Epithelial cell of proximal tubule (primary cell): Measurements from ENCODE around the gene TP53BP1. TPM values are rescaled to one million over a fixed set of nuclear protein-coding genes. Genes with fewer than 3 reads are reported as not detected.
A peak's percentile ranks its signal among the peaks of the same experiment; 100 is the strongest.
"Not testable (repeated sequence)": the region's sequence is repeated elsewhere in the genome, so short reads cannot be mapped to it uniquely, and the experiment has no call there.

ENCODE experiments used
- DNase-seq: peaks from one replicate; pipeline ENCODE4 v3.0.0-alpha.2; 2011; ENCODE audit warnings: low read depth
- H3K4me3 ChIP-seq: 2 replicates; pipeline ENCODE4 v1.5.1; 2011; ENCODE audit warnings: low read depth, mild to moderate bottlenecking, low read length
- total RNA-seq: library from RNA; depleted of rRNA; stranded (reverse); fragments of >200 nt; gene quantifications from 2 replicates; pipeline ENCODE4 v1.2.3, GENCODE V29; 2015
- TF ChIP-seq, protein P1 (sequence below): conservative IDR thresholded peaks from 2 replicates; pipeline ENCODE4 v1.5.1; 2012; ENCODE audit warnings: low read depth, mild to moderate bottlenecking, low read length

The TP53BP1 gene, protein sequence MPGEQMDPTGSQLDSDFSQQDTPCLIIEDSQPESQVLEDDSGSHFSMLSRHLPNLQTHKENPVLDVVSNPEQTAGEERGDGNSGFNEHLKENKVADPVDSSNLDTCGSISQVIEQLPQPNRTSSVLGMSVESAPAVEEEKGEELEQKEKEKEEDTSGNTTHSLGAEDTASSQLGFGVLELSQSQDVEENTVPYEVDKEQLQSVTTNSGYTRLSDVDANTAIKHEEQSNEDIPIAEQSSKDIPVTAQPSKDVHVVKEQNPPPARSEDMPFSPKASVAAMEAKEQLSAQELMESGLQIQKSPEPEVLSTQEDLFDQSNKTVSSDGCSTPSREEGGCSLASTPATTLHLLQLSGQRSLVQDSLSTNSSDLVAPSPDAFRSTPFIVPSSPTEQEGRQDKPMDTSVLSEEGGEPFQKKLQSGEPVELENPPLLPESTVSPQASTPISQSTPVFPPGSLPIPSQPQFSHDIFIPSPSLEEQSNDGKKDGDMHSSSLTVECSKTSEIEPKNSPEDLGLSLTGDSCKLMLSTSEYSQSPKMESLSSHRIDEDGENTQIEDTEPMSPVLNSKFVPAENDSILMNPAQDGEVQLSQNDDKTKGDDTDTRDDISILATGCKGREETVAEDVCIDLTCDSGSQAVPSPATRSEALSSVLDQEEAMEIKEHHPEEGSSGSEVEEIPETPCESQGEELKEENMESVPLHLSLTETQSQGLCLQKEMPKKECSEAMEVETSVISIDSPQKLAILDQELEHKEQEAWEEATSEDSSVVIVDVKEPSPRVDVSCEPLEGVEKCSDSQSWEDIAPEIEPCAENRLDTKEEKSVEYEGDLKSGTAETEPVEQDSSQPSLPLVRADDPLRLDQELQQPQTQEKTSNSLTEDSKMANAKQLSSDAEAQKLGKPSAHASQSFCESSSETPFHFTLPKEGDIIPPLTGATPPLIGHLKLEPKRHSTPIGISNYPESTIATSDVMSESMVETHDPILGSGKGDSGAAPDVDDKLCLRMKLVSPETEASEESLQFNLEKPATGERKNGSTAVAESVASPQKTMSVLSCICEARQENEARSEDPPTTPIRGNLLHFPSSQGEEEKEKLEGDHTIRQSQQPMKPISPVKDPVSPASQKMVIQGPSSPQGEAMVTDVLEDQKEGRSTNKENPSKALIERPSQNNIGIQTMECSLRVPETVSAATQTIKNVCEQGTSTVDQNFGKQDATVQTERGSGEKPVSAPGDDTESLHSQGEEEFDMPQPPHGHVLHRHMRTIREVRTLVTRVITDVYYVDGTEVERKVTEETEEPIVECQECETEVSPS (N-terminal part only)
- 17.5 and 28.8 TPM in 2 replicates for total RNA-seq

DNA sequence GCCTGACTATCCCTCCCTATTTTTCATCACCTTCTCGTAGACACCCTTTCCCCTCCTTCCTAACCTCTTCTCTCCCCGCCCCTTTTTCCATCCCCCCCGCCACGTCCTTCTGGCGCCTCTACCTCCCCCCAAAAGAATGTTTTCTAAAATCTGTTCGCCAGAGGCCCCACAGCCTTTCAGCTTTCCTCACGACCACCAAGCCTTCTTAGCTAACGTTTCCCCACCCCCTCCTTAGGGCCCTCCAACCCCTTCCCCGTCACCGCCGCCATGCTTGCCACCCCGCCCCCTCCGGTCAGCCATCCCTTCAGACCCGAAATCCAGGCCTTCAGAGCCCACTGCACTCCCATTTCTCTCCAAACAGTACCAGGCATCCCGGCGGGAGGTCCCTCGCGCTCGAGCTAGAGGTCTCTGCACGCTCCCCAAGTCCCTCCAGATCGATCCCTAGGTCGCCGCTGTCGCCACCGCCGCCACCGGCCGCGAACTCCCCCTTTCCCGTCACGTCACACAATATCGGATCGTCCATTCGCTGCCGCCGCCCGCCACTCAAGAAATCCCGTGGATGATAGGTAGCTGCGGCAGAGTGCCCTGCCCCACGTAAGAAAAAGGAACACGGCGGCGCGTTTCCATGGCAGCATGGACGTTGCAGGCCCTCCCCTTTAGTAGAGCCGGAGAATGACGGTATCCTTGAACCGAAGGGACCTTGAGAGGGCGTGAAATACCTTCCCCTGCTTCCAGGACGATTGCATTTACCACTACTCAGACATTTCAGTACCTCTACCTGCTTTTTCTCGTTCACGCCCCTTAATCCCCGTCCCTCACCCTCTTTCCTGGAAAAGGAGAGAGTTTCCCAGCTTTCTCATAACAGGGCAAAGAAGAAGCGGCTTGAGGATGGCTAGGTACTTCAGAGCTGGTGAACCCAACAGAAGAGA, at the start of gene TP53BP1:
Gene TP53BP1 (minus strand): TSS at position 484 of the 929 bp plus-strand sequence. CDS start 113 bp downstream, at position 371.
- peak within 1 kb of the TSS; percentile 90 for H3K4me3 ChIP-seq
- DNase-seq, result peak; percentile 59
- TF ChIP-seq, protein P1, sequence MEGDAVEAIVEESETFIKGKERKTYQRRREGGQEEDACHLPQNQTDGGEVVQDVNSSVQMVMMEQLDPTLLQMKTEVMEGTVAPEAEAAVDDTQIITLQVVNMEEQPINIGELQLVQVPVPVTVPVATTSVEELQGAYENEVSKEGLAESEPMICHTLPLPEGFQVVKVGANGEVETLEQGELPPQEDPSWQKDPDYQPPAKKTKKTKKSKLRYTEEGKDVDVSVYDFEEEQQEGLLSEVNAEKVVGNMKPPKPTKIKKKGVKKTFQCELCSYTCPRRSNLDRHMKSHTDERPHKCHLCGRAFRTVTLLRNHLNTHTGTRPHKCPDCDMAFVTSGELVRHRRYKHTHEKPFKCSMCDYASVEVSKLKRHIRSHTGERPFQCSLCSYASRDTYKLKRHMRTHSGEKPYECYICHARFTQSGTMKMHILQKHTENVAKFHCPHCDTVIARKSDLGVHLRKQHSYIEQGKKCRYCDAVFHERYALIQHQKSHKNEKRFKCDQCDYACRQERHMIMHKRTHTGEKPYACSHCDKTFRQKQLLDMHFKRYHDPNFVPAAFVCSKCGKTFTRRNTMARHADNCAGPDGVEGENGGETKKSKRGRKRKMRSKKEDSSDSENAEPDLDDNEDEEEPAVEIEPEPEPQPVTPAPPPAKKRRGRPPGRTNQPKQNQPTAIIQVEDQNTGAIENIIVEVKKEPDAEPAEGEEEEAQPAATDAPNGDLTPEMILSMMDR, result no peak

DNA sequence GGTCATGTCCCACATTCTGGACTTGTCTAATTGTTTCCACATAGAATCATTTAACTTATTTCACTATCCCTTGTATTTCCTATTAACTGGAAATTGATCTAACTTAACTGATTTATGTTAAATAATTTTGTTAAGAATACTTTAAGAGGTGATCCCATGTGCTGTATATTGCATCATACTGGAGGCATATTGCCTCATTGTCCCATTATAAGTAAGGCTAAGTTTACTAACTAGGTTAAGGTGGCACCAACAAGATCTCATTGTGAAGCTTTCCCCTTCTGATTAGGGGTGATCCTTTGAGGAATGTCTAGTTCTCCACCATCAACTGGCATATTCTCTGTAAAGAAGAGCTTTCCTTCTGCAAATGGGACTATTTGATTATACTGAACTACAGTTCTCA, 48.8 kb upstream of the TP53BP1 start:
- TF ChIP-seq, protein P1, result no peak
- H3K4me3 ChIP-seq, result no peak overlapping the region
- no peak for DNase-seq

DNA sequence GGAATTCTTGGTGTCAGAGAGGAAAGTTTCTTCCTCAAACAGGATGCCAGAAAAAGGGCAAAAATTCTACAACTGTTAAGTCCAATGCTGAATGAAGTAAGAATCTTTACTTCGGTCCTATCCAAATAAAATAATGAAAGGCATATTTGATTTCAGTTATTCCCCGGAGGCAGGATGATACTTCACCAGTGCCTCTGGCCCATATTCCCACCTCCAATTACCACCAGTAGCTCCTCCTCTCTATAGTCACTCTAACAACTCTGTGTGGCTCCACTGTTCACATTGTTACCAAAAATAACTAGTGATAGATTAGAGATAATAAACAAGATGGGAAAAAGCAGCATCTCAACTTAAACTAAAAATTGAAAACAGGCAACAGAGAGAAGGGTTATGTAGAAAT, 45.1 kb upstream of the TP53BP1 start:
- H3K4me3 ChIP-seq, result no peak overlapping the region
- TF ChIP-seq, protein P1, result no peak
- no peak for DNase-seq

DNA sequence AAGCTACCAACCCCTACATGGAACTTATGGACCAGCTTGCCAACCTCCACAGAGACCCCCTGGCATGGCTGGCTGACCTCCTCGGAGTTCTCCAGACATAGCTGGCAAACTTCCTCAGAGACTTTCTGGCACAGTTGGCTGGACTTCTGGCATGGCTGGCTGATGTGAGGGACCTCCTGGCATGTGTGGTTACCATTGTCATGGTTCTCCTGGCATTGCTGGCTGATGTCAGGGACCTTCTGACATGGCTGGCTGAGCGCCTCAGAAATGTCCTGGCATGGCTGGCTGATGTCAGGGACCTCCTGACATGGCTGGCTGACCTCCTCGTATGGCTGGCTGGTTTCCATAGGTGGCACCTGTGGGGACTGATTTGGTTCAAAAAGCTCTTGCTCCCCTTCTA, 41.9 kb upstream of the TP53BP1 start:
- TF ChIP-seq, protein P1, result no peak
- DNase-seq, result no peak

DNA sequence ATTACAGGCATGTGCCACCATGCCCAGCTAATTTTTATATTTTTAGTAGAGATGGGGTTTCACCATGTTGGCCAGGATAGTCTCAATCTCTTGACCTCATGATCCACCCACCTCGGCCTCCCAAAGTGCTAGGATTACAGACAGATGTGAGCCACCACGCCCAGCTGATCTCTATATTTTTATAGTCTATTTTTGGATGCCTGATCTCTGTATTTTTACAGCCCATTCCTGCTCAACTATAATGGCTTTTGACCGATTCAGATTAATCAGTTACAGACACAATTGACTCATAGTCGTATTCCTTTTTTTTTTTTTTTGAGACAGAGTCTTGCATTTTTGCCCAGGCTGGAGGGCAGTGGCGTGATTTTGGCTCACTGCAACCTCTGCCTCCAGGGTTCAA, 39.9 kb upstream of the TP53BP1 start:
- DNase-seq, H3K4me3 ChIP-seq: not testable (repeated sequence)

More for the DNA sequence above, 41.9 kb upstream of the TP53BP1 start:
- H3K4me3 ChIP-seq, result no peak overlapping the region

DNA sequence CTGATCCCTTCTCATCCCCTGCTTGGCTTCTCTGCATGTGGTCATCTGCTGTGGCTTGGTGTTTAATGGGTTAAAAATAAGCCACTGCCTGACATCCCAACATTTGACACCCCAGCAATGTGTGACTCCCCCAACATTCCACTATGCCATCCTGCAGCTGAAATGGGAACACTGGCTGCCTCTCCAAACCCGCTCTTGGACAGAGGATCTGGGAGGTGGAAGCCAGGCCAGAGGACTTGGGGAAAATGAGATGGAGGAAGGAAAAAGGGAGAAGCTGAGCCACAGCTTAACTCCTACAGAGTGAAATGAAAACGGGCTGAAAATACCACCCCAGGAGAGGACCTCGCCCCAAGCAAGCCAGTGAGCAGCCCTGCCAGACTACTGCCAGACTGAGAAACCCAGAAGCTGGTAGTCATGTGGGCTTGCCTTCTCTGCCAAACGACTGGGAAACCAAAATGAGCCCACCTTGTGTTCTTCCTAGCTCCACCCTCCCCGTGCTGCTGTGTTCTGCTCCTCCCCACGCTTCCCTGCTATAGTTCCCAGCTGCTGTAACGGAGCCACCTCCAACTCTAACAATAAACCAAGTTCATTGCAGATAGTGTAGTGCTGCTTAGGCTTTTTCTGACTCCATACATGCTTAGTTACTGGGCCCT, 38.2 kb upstream of the TP53BP1 start:
- TF ChIP-seq, protein P1, result no peak
- DNase-seq, result no peak
- H3K4me3 ChIP-seq, result no peak overlapping the region
